Loucy (cell line): ENCODE data around the gene RNF38.
"Not testable (repeated sequence)": the region's sequence is repeated elsewhere in the genome, so short reads cannot be mapped to it uniquely, and the experiment has no call there.

ENCODE experiments used
- H2AFZ ChIP-seq: fragments of 200-600 bp; sonication (generic); 2 replicates; pipeline ENCODE4 v1.6.0; 2016; ENCODE audit warnings: antibody characterized with exemption, mild to moderate bottlenecking, low read length, moderate library complexity
- H3F3A ChIP-seq: fragments of 200-600 bp; 2 replicates; pipeline ENCODE4 v1.6.0; 2016; ENCODE audit warnings: antibody characterized with exemption, low read depth, mild to moderate bottlenecking
- H3K27me3 ChIP-seq: fragments of 200-600 bp; sonication (generic); 2 replicates; pipeline ENCODE4 v1.6.1; 2014; ENCODE audit warnings: low read length, mild to moderate bottlenecking; ENCODE audit not compliant: insufficient read depth, poor library complexity, severe bottlenecking
- H3K36me3 ChIP-seq: fragments of 200-600 bp; sonication (generic); 2 replicates; pipeline ENCODE4 v1.6.1; 2016; ENCODE audit warnings: low read length; ENCODE audit not compliant: insufficient read depth
- H3K4me1 ChIP-seq: fragments of 200-600 bp; sonication (generic); 2 replicates; pipeline ENCODE4 v1.5.1; 2014; ENCODE audit warnings: low read length, mild to moderate bottlenecking; ENCODE audit not compliant: insufficient read depth, poor library complexity, severe bottlenecking
- H3K4me2 ChIP-seq: fragments of 200-600 bp; sonication (generic); 2 replicates; pipeline ENCODE4 v1.6.0; 2014; ENCODE audit warnings: antibody characterized with exemption, low read length, low read depth, mild to moderate bottlenecking; ENCODE audit not compliant: poor library complexity, severe bottlenecking
- H3K4me3 ChIP-seq: fragments of 200-600 bp; sonication (generic); 2 replicates; pipeline ENCODE4 v1.5.1; 2014; ENCODE audit warnings: low read length, mild to moderate bottlenecking, mixed read lengths; ENCODE audit not compliant: poor library complexity, severe bottlenecking
- H3K79me2 ChIP-seq: fragments of 200-600 bp; sonication (generic); 2 replicates; pipeline ENCODE4 v1.6.1; 2014; ENCODE audit warnings: low read length; ENCODE audit not compliant: insufficient read depth
- H3K9ac ChIP-seq: fragments of 200-600 bp; sonication (generic); 2 replicates; pipeline ENCODE4 v1.6.0; 2014; ENCODE audit warnings: mild to moderate bottlenecking, low read depth, low read length, moderate library complexity; ENCODE audit not compliant: poor library complexity, severe bottlenecking
- H3K9me2 ChIP-seq: fragments of 200-600 bp; sonication (generic); replicated peaks from 2 replicates; pipeline ENCODE4 v1.6.1; 2016; ENCODE audit warnings: low read depth, low read length, mixed read lengths
- H3K9me3 ChIP-seq: fragments of 200-600 bp; sonication (generic); 2 replicates; pipeline ENCODE4 v1.6.1; 2014; ENCODE audit warnings: mild to moderate bottlenecking, antibody characterized with exemption, low read length, low read depth; ENCODE audit not compliant: insufficient read depth
- H4K20me1 ChIP-seq: fragments of 200-600 bp; sonication (generic); 2 replicates; pipeline ENCODE4 v1.6.0; 2014; ENCODE audit warnings: antibody characterized with exemption, low read length, mild to moderate bottlenecking; ENCODE audit not compliant: insufficient read depth, poor library complexity, severe bottlenecking
- CTCF ChIP-seq: fragments of 200-600 bp; sonication (generic); conservative IDR thresholded peaks from 2 replicates; pipeline ENCODE4 v1.5.1; 2014; ENCODE audit warnings: mild to moderate bottlenecking, antibody characterized with exemption, low read length
- EZH2phosphoT487 ChIP-seq: fragments of 200-600 bp; IDR thresholded peaks from 2 replicates; pipeline ENCODE4 v1.6.1; 2018; ENCODE audit warnings: antibody characterized with exemption, mild to moderate bottlenecking, moderate library complexity, borderline replicate concordance

Gene RNF38

GRCh38 chr9:36399980-36400331, at the start of gene RNF38:
TSS of gene RNF38 (minus strand) at chr9:36400269. CDS start at chr9:36400108, 161 bp downstream.
- H3K79me2 ChIP-seq: peaks cover 71% of the 10 kb centered on the region
- H3K9me3 ChIP-seq: no peaks in the 10 kb centered on the region
- no peaks in the 10 kb centered on the region for H3F3A ChIP-seq
- H3K36me3 ChIP-seq: no peaks in the 10 kb centered on the region
- H3K4me2 ChIP-seq: peak within 1 kb of the TSS; percentile 96
- H3K27me3 ChIP-seq: no peaks in the 10 kb centered on the region
- peaks cover 50% of the 10 kb centered on the region for H4K20me1 ChIP-seq
- TF ChIP-seq EZH2phosphoT487 (no peak), CTCF (no peak)
- peak within 1 kb of the TSS; percentile 74 for H3K9ac ChIP-seq
- H3K4me1 ChIP-seq: peaks cover 50% of the 10 kb centered on the region
- peak within 1 kb of the TSS; percentile 70 for H2AFZ ChIP-seq
- H3K9me2 ChIP-seq: no peaks in the 10 kb centered on the region
- H3K4me3 ChIP-seq: peak within 1 kb of the TSS; percentile 90

GRCh38 chr9:36448555-36448954, 48.5 kb upstream of the RNF38 start:
- H3K9me2 ChIP-seq, H2AFZ ChIP-seq, H3K4me1 ChIP-seq, H3K36me3 ChIP-seq, H3K27me3 ChIP-seq, H3K4me3 ChIP-seq, H3K9me3 ChIP-seq, H3K4me2 ChIP-seq, H3K9ac ChIP-seq, H3F3A ChIP-seq: not testable (repeated sequence)
- H3K79me2 ChIP-seq: peaks cover 48% of the 10 kb centered on the region
- peaks cover 11% of the 10 kb centered on the region for H4K20me1 ChIP-seq

- peaks cover 48% of the 10 kb centered on the region for H3K79me2 ChIP-seq
- H3K27me3 ChIP-seq: no peaks in the 10 kb centered on the region
- TF ChIP-seq CTCF: no peak
- TF ChIP-seq EZH2phosphoT487: no peak
- H3K4me2 ChIP-seq: no peak overlapping the region
- H2AFZ ChIP-seq: no peak overlapping the region
- H3K4me1 ChIP-seq: peaks cover 4% of the 10 kb centered on the region
- no peak overlapping the region for H3K9ac ChIP-seq
- H3K9me2 ChIP-seq: no peaks in the 10 kb centered on the region
- no peaks in the 10 kb centered on the region for H3F3A ChIP-seq
- no peaks in the 10 kb centered on the region for H3K9me3 ChIP-seq
- H3K4me3 ChIP-seq: no peak overlapping the region
- peaks cover 4% of the 10 kb centered on the region; the same call in 1 of the 2 replicates for H3K36me3 ChIP-seq
- H4K20me1 ChIP-seq: peaks cover 12% of the 10 kb centered on the region
Observed at GRCh38 chr9:36448017-36448416, 47.9 kb upstream of the RNF38 start.

- H3F3A ChIP-seq, H2AFZ ChIP-seq, H3K4me3 ChIP-seq, H3K4me2 ChIP-seq, H3K9me2 ChIP-seq, H3K36me3 ChIP-seq, H3K9me3 ChIP-seq, H3K9ac ChIP-seq, H3K27me3 ChIP-seq: not testable (repeated sequence)
- peaks cover 48% of the 10 kb centered on the region for H3K79me2 ChIP-seq
- peaks cover 10% of the 10 kb centered on the region for H3K4me1 ChIP-seq
- peaks cover 17% of the 10 kb centered on the region for H4K20me1 ChIP-seq
Observed at GRCh38 chr9:36446678-36447077, 46.6 kb upstream of the RNF38 start.
